ENCODE data around the gene FMNL2.

The FMNL2 gene

GRCh38 chr2:152450176-152450575 is 115.2 kb downstream of the FMNL2 start:
- no peak for DNase-seq (ENCODE audit: low spot score)

DNA sequence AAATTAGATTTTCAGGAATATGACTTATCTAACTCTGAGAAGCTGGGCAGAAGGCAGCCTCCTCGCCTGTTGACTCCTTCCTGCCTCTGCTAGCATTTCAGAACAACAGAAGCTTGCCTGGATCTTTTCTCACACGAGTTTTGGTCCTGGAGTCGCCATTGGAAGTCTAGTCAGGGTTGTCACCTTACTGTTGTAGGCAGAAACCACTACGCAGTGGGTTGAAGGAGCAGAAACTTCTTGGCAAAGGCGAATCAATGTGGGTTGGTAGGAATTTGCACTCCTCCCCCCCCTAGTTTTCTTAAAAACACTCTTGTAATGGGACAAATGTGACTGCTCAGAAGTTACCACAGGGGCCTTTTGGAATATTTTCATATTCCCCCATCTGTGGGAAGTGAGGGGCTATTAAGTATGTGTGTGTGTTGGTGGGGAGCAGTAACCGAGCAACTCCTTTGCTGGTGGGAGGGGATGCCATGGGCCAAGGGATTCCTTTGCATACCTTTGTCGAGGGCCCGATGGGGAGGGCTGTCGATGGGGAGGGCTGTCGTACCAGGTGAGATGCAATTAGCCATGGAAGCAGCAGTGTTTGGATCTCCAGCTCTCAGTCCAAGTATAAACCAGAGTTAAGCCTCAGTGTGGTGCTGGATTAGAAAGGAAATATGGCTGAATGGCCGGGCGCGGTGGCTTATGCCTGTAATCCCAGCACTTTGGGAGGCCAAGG is 117.4 kb downstream of the FMNL2 start:
- DNase-seq (ENCODE audit: low spot score) = no peak

GRCh38 chr2:152453129-152453911 is 118.3 kb downstream of the FMNL2 start:
- DNase-seq (ENCODE audit: low spot score) = no peak

DNA sequence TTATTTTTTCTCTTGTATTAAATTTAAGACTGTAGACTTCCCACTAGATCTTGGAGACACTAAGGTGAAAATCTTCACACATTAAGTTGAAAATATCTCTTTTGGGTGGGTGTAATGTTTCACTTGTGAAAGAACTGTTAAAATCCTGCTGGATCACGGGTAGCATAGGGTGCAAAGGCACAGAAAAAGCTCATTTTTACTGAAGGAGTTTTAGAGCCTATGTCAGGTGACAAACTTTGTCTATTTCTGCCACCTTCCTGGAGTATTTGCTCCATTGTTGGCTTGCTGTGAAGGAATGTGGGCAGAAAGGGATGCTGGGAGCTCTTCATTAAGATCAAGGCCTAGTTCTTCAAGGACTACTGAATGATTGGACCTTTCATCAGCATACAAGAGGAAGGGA is 119.4 kb downstream of the FMNL2 start:
- DNase-seq (ENCODE audit: low spot score) = no peak

DNA sequence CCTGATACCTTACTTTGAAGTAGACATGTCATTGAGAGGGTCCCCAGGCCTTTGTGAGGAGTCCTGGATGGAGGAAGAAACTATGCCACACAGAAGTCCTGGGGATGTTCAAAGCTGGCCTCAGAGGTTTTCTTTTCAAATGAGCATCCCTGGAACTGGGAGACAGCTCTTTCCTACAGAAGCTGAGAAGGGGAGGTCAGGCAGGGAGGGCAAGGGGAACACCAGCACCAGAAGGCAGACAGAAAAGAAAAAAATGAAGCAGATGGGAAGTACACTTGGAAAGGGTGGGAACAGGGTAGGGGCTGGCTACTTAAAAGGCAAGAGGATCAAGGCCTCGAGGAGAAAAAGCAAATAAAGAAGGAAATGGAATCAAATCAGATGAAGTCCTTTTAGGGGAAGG is 120.0 kb downstream of the FMNL2 start:
- DNase-seq (ENCODE audit: low spot score) = no peak

GRCh38 chr2:152455738-152456137 is 120.8 kb downstream of the FMNL2 start:
- no peak for DNase-seq (ENCODE audit: low spot score)

DNA sequence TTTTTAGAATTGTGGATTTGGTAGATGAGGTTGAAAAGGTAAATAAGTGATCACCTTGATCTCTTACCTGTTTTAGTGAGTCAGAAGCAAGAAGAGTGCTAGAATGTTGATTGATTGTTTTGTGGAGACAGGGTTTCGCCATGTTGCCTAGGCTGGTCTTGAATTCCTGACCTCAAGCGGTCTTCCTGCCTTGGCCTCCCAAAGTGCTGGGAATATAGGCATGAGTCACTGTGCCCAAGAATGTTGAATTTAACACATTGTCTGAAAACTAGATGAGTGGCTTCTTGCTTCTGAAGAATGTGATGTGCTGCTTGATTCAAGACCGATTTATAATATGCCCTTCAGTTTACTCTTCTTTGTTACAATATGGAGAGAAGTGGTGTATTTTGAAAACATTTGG is 121.3 kb downstream of the FMNL2 start:
- DNase-seq (ENCODE audit: low spot score) = no peak

DNA sequence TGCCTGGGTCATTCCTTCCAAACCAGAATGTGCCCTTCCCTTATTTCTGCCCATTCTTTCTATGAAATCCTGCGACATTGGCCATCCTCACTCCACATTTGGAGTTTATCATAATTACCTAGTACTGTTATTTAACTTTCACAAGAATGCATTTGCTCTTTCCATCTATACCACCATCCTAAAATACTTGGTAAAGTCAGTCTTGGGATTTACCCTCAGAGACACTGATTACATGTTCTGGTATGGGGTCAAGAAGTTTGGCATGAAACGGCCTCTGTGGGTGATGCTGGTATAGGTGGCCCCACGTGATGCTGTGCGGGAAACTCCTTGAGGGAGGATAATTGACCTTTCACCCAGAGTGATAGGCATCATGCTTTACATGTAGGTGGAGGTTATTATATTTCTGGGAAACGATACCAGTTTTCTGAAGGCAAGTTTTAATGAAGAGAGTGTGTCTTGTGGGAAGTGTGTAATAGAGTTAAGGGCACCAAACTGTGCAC is 123.5 kb downstream of the FMNL2 start:
- no peak for DNase-seq (ENCODE audit: low spot score)

GRCh38 chr2:152459091-152459490 is 124.1 kb downstream of the FMNL2 start:
- no peak for DNase-seq (ENCODE audit: low spot score)

DNA sequence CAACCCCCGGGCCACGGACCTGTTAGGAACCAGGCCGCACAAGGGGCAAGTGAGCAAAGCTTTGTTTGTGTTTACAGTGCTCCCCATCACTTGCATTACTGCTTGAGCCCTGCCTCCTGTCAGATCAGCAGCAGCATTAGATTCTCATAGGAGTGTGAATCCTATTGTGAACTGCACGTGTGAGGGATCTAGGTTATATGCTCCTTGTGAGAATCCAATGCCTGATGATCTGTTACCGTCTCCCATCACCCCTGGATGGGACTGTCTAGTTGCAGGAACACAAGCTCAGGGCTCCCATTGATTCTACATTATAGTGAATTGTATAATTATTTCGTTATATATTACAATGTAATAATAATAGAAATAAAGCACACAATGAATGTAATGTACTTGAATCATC is 125.6 kb downstream of the FMNL2 start:
- no peak for DNase-seq (ENCODE audit: low spot score)

- DNase-seq (ENCODE audit: low spot score) = no peak
Measured at GRCh38 chr2:152462120-152462519, 127.1 kb downstream of the FMNL2 start.

DNA sequence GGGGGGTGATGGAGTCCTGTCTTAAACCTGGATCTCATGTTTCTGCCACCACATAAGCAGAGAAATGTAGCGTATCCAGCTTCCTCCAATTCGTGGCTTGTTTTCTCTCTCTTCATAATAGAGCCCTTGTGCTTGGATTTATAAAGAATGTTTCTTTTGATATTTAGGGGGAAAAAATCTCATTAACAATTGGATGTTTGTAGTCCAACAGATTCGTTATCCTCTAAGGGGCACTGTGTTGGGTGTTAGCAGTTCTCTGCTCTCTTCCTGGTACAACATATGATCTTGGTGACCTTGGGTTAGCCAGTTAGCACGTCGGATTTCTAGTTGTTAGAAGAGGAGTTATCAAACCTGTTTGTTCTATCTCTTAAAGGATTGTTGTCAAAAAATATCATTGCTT is 127.8 kb downstream of the FMNL2 start:
- DNase-seq (ENCODE audit: low spot score) = no peak

DNA sequence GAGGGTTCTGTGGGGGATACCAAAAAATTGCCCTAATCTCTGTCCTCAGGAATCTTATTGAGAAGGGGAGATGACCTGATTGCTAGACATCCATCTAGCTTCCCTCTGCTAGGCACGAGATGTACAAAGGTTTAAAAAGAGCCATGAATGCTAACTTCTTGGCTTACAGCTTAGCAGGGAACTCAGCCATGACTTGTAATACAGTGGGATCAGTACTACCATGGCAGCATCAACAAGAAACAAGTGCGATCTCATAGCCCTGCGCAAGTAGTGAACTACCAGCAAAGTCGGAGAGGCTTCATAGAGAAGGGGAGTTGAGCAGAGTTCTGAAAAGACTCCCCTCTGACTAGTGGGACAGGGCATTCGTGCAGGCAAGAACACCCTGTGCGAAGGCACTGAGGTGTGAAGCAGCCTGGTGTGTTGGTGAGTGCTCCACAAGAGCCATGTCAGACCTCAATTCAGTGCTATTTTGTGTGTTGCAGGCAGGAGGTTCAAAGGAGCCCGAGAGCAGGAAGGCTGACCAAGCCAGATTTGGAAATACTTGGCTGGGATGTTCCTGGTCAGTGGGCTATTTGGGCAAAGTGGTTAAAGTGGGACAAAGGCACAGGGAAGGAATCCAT is 130.0 kb downstream of the FMNL2 start:
- DNase-seq (ENCODE audit: low spot score) = no peak

GRCh38 chr2:152465541-152465940 is 130.6 kb downstream of the FMNL2 start:
- DNase-seq (ENCODE audit: low spot score) = no peak

DNA sequence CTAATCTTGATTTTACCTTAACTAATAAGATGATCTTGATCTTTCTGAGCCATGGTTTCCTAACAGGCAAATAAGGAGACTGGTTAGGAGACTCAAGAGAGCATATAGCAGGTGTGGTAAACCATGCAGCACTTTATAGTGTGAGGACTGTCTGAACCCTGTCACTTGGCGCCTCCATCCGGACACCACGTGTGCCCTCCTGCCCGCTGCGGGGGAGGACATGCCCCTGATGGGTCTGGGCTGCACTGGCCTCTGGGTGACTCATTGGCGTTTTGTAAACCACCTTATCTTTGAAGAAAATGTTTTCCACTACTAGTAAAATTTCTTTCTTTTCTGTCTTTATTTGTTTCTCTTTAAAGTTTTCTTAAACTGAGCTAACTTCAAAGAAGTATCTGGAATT is 131.1 kb downstream of the FMNL2 start:
- DNase-seq (ENCODE audit: low spot score) = no peak

- no peak for DNase-seq (ENCODE audit: low spot score)
Measured at GRCh38 chr2:152466980-152467676, 132.2 kb downstream of the FMNL2 start.

DNA sequence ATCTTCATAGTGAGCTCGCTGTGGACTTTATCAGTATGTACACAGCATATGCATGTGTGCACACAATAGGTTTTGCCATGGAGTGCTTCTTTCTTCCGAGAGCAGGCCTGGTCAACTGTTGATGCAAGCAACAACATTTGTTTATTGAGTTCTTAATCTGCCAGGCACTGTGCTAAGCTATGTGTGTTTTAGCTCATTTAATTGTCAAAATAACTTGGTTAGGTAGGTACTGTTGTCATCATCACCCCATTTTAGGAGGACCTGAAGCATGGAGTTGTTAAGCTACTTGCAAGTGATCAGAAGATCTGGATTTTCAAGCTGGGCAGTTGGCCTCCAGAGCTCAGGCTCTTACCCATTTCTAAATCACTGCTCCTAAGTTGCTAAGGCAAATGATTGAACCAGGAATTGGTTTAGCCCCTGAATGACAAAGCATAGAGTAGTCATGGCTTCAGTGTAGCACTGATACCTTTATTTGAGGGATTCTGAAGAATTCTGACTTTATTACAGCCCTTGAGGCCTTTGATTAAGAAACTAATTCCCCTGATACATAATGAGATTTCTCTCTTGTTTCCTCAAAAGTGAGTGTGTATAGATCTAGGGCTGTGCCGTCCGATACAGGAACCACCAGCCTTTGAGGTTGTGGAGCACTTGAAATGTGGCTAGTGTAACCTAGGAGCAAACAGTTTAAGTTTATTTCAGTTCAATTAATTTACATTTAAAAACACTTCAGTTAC is 132.9 kb downstream of the FMNL2 start:
- no peak for DNase-seq (ENCODE audit: low spot score)

GRCh38 chr2:152468899-152469692 is 134.1 kb downstream of the FMNL2 start:
- no peak for DNase-seq (ENCODE audit: low spot score)

DNA sequence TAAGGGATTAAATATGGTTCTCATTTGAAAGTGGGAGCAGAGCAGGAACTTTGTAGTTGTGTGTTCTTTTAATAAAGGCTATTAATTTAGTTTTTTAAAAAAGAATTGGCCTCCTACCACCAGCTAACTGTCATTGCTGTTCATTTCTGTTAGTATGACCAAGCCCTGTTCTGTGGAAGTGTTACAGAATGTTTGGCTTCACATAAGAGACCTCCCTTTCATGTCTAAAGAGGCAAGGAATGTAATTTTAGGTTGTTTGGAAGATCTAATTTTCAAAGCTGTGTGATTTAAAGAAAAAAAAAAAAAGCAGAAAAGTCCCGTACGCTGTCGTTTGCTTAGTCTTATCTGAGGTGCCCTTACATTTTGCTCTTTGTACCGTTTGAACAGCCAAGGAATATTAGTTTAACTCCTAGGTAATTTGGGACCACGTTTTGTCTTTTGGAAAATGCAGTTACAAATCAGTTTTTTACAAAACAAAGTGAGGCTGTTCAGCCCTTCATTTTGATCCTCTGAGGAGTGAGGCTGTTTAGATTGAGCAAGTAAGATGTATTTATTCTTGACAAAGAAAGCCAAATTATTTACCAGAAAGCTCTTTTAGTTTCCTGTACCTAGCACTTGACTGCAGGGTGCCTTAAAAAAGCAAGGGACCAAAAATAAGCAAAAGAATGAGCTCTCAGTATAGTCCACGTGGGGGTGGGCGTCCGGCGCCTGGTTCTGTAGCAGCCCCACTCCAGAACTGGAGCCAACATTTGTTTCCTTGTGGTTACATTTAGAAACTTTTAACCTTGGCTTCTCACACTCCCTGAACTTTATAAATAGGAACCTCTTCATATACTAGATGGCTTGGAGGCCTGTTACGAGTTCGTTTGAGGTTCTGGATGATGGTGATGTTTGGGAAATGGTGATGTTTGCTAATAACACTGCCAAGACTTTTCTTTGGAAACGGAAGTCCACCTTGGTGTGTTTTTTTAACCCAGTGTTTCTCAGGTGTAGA is 136.2 kb downstream of the FMNL2 start:
- no peak for DNase-seq (ENCODE audit: low spot score)

- peak; percentile 28 for DNase-seq (ENCODE audit: low spot score)
Measured at GRCh38 chr2:152472481-152472887, 137.5 kb downstream of the FMNL2 start.
